A673 (cell line): ENCODE results near the gene NSUN6. TPM values are rescaled to one million over a fixed set of nuclear protein-coding genes. Genes with fewer than 3 reads are reported as not detected.

Experiments used
- BruUV-seq: library from RNA; stranded (reverse); fragments of 400-500 nt; replicated peaks from 2 replicates; lab custom pipeline; 2021; lab: Mats Ljungman, UMichigan
- CTCF ChIA-PET: fragments of 300-600 bp; sonication (Branson Sonifier 250); formaldehyde crosslinking; loops from one replicate; lab custom pipeline; 2022; ENCODE audit warnings: antibody characterized with exemption; lab: Charles Lee
- POLR2A ChIA-PET: fragments of 300-600 bp; sonication (Branson Sonifier 250); formaldehyde crosslinking; loops from one replicate; lab custom pipeline; 2022; ENCODE audit warnings: antibody characterized with exemption; ENCODE audit not compliant: low non-redundant PET; lab: Charles Lee
- DNase-seq: peaks from one replicate; pipeline ENCODE4 v3.0.0-alpha.2; 2015; ENCODE audit warnings: low spot score
- H3K27ac ChIP-seq: fragments of 200-600 bp; sonication (generic); 2 replicates; pipeline ENCODE4 v1.5.1; 2016; ENCODE audit warnings: mixed run types, low read depth, mild to moderate bottlenecking, mixed read lengths, antibody characterized with exemption, low read length; ENCODE audit not compliant: poor library complexity, severe bottlenecking
- H3K27me3 ChIP-seq: fragments of 200-600 bp; sonication (generic); replicated peaks from 2 replicates; pipeline ENCODE4 v1.6.1; 2017; ENCODE audit warnings: mixed run types, low read depth, mild to moderate bottlenecking, mixed read lengths, antibody characterized with exemption, low read length; ENCODE audit not compliant: insufficient read depth, poor library complexity
- H3K36me3 ChIP-seq: fragments of 200-600 bp; sonication (generic); 2 replicates; pipeline ENCODE4 v1.6.1; 2016; ENCODE audit warnings: mixed run types, mild to moderate bottlenecking, mixed read lengths, antibody characterized with exemption, low read length; ENCODE audit not compliant: insufficient read depth, poor library complexity, severe bottlenecking
- H3K4me1 ChIP-seq: fragments of 200-600 bp; sonication (generic); 2 replicates; pipeline ENCODE4 v1.6.1; 2017; ENCODE audit warnings: mixed run types, mild to moderate bottlenecking, mixed read lengths, antibody characterized with exemption, low read length; ENCODE audit not compliant: insufficient read depth, poor library complexity, severe bottlenecking
- H3K4me3 ChIP-seq: fragments of 200-600 bp; sonication (generic); 2 replicates; pipeline ENCODE4 v1.5.1; 2016; ENCODE audit warnings: low read depth, mixed run types, mild to moderate bottlenecking, mixed read lengths, low read length; ENCODE audit not compliant: poor library complexity, severe bottlenecking
- H3K9me3 ChIP-seq: fragments of 200-600 bp; sonication (generic); 2 replicates; pipeline ENCODE4 v1.6.1; 2016; ENCODE audit warnings: mixed run types, low read depth, mild to moderate bottlenecking, mixed read lengths, antibody characterized with exemption, low read length; ENCODE audit not compliant: poor library complexity, severe bottlenecking
- CTCF ChIP-seq: fragments of 300-800, 200-600 bp; sonication (generic); conservative IDR thresholded peaks from 2 replicates; pipeline ENCODE4 v1.5.1; 2017; ENCODE audit warnings: low read depth, mild to moderate bottlenecking, antibody characterized with exemption, low read length, moderate library complexity, mixed read lengths
- EZH2 ChIP-seq: fragments of 200-600 bp; sonication (generic); IDR thresholded peaks from 2 replicates; pipeline ENCODE4 v1.6.1; 2017; ENCODE audit warnings: borderline replicate concordance, low read depth, mild to moderate bottlenecking, mixed read lengths, antibody characterized with exemption, low read length; ENCODE audit not compliant: poor library complexity, severe bottlenecking
- intact Hi-C: fragments of 100-400 bp; cut with micrococcal nuclease; formaldehyde crosslinking; loops from one replicate; pipeline ENCODE4 v1.10.0; 2022; ENCODE audit not compliant: unreplicated experiment
- total RNA-seq: library from RNA; stranded (reverse); gene quantifications from 2 replicates; pipeline ENCODE4 v1.2.3, GENCODE V29; 2021

NSUN6 gene
- total RNA-seq, 1 experiment from 2014 or later = 16.4 TPM

GRCh38 chr10:18533896-18534295 lies 117.5 kb downstream of the NSUN6 start:
- H3K27me3 ChIP-seq = no peaks in the 10 kb centered on the region
- CTCF ChIA-PET = no interaction called here
- intact Hi-C loops = no loop called here

GRCh38 chr10:18532881-18533535 lies 118.4 kb downstream of the NSUN6 start:
- no peak overlapping the region for H3K27ac ChIP-seq
- H3K36me3 ChIP-seq = peaks cover 36% of the 10 kb centered on the region
- H3K4me1 ChIP-seq = no peaks in the 10 kb centered on the region
- ChIA-PET CTCF (no interaction called here), POLR2A (no interaction called here)
- no peak overlapping the region for H3K4me3 ChIP-seq
- peaks cover 4% of the 10 kb centered on the region for H3K9me3 ChIP-seq
- H3K27me3 ChIP-seq = no peaks in the 10 kb centered on the region
- no peak for TF ChIP-seq EZH2
- TF ChIP-seq CTCF = no peak
- no peak for DNase-seq
- no TSS peak for BruUV-seq
- intact Hi-C loops = no loop called here

More at GRCh38 chr10:18533896-18534295, 117.5 kb downstream of the NSUN6 start:
- Histone ChIP-seq H3K27ac (no peak overlapping the region), H3K4me3 (no peak overlapping the region), H3K36me3 (peaks cover 38% of the 10 kb centered on the region), H3K9me3 (peaks cover 4% of the 10 kb centered on the region), H3K4me1 (no peaks in the 10 kb centered on the region)
- no TSS peak for BruUV-seq
- no peak for DNase-seq
- TF ChIP-seq CTCF (no peak), EZH2 (no peak)
- POLR2A ChIA-PET = no interaction called here

GRCh38 chr10:18528292-18528691 lies 123.1 kb downstream of the NSUN6 start:
- H3K9me3 ChIP-seq = peaks cover 4% of the 10 kb centered on the region
- H3K27me3 ChIP-seq = no peaks in the 10 kb centered on the region
- no peak overlapping the region for H3K27ac ChIP-seq
- DNase-seq = no peak
- H3K36me3 ChIP-seq = peaks cover 22% of the 10 kb centered on the region
- no TSS peak for BruUV-seq
- POLR2A ChIA-PET = no interaction called here
- no peak overlapping the region for H3K4me3 ChIP-seq
- TF ChIP-seq CTCF = no peak
- TF ChIP-seq EZH2 = no peak
- intact Hi-C loops = no loop called here
- H3K4me1 ChIP-seq = no peaks in the 10 kb centered on the region
- CTCF ChIA-PET = no interaction called here
